SU-DHL-6 (cell line): ENCODE data around the gene DPM3.
A peak's percentile ranks its signal among the peaks of the same experiment; 100 is the strongest.

Source experiments
- H2AFZ ChIP-seq: fragments of 200-600 bp; sonication (generic); 2 replicates; pipeline ENCODE4 v1.6.1; 2014; ENCODE audit warnings: low read depth, mild to moderate bottlenecking, moderate library complexity, mixed read lengths, antibody characterized with exemption, low read length; ENCODE audit not compliant: severe bottlenecking
- H3F3A ChIP-seq: fragments of 200-600 bp; shearing (Covaris generic); 2 replicates; pipeline ENCODE4 v1.6.0; 2016; ENCODE audit warnings: antibody characterized with exemption, mild to moderate bottlenecking; ENCODE audit not compliant: insufficient read depth
- H3K27ac ChIP-seq: fragments of 200-600 bp; sonication (generic); 2 replicates; pipeline ENCODE4 v1.5.1; 2016; ENCODE audit warnings: low read depth, mild to moderate bottlenecking, low read length, moderate library complexity, mixed read lengths
- H3K27me3 ChIP-seq: fragments of 200-600 bp; sonication (generic), shearing (Covaris generic); 2 replicates; pipeline ENCODE4 v1.6.0; 2014; ENCODE audit warnings: mild to moderate bottlenecking, low read length
- H3K36me3 ChIP-seq: fragments of 200-600 bp; sonication (generic); 2 replicates; pipeline ENCODE4 v1.6.1; 2014; ENCODE audit warnings: mild to moderate bottlenecking, low read length, mixed read lengths
- H3K4me2 ChIP-seq: fragments of 300-600, 200-600 bp; shearing (Covaris generic), sonication (generic); 2 replicates; pipeline ENCODE4 v1.6.0; 2014; ENCODE audit warnings: low read length, low read depth, mild to moderate bottlenecking; ENCODE audit not compliant: poor library complexity, severe bottlenecking
- H3K4me3 ChIP-seq: fragments of 200-600 bp; sonication (generic); 2 replicates; pipeline ENCODE4 v1.5.1; 2014; ENCODE audit warnings: antibody characterized with exemption, low read length, mild to moderate bottlenecking, mixed read lengths; ENCODE audit not compliant: insufficient read depth, poor library complexity, severe bottlenecking
- H3K79me2 ChIP-seq: fragments of 200-600 bp; sonication (generic); 2 replicates; pipeline ENCODE4 v1.6.1; 2014; ENCODE audit warnings: mild to moderate bottlenecking, low read length, moderate library complexity; ENCODE audit not compliant: insufficient read depth
- H3K9ac ChIP-seq: fragments of 200-600 bp; sonication (generic); 2 replicates; pipeline ENCODE4 v1.7.0; 2014; ENCODE audit warnings: mild to moderate bottlenecking, low read length
- H3K9me2 ChIP-seq: fragments of 200-600 bp; sonication (generic); replicated peaks from 2 replicates; pipeline ENCODE4 v1.6.1; 2014; ENCODE audit warnings: low read length; ENCODE audit not compliant: insufficient read depth
- H3K9me3 ChIP-seq: fragments of 200-600 bp; sonication (generic); 2 replicates; pipeline ENCODE4 v1.6.1; 2014; ENCODE audit warnings: low read length, mixed read lengths; ENCODE audit not compliant: insufficient read depth
- H4K20me1 ChIP-seq: fragments of 200-600 bp; sonication (generic); 2 replicates; pipeline ENCODE4 v1.6.1; 2014; ENCODE audit warnings: low read depth, mild to moderate bottlenecking, antibody characterized with exemption, low read length, moderate library complexity, mixed read lengths
- EZH2phosphoT487 ChIP-seq: fragments of 200-600 bp; sonication (generic), shearing (Covaris generic); conservative IDR thresholded peaks from 2 replicates; pipeline ENCODE4 v1.6.1; 2018; ENCODE audit warnings: mild to moderate bottlenecking, antibody characterized with exemption, low read length, moderate library complexity, mixed read lengths
- TF ChIP-seq, protein P1 (sequence below): fragments of 200-600 bp; sonication (generic); IDR thresholded peaks from one replicate; pipeline ENCODE4 v1.5.1; 2017; ENCODE audit warnings: antibody characterized with exemption, mild to moderate bottlenecking, low read length, moderate library complexity; ENCODE audit not compliant: insufficient read depth, poor library complexity, severe bottlenecking

Gene DPM3

DNA sequence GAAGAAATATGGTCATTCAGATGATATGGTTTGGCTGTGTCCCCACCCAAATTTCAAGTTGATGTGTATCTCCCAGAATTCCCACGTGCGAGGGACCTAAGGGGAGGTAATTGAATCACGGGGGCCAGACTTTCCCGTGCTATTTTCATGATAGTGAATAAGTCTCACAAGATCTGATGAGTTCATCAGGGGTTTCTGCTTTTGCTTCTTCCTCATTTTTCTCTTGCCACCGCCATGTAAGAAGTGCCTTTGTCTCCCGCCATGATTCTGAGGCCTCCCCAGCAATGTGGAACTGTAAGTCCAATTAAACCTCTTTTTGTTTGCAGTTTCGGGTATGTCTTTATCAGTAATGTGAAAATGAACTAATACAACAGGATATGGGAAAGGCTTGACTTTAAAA, 1.4 kb upstream of the DPM3 start:
- no peak overlapping the region for H3K4me3 ChIP-seq
- TF ChIP-seq EZH2phosphoT487 = no peak
- TF ChIP-seq, protein P1, sequence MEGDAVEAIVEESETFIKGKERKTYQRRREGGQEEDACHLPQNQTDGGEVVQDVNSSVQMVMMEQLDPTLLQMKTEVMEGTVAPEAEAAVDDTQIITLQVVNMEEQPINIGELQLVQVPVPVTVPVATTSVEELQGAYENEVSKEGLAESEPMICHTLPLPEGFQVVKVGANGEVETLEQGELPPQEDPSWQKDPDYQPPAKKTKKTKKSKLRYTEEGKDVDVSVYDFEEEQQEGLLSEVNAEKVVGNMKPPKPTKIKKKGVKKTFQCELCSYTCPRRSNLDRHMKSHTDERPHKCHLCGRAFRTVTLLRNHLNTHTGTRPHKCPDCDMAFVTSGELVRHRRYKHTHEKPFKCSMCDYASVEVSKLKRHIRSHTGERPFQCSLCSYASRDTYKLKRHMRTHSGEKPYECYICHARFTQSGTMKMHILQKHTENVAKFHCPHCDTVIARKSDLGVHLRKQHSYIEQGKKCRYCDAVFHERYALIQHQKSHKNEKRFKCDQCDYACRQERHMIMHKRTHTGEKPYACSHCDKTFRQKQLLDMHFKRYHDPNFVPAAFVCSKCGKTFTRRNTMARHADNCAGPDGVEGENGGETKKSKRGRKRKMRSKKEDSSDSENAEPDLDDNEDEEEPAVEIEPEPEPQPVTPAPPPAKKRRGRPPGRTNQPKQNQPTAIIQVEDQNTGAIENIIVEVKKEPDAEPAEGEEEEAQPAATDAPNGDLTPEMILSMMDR = no peak
- no peaks in the 10 kb centered on the region for H4K20me1 ChIP-seq
- H3K9me3 ChIP-seq = no peaks in the 10 kb centered on the region
- H3K9me2 ChIP-seq = no peaks in the 10 kb centered on the region
- H3K27me3 ChIP-seq = no peaks in the 10 kb centered on the region
- H3K4me2 ChIP-seq = no peak overlapping the region
- peaks cover 13% of the 10 kb centered on the region for H3F3A ChIP-seq
- H3K79me2 ChIP-seq = peaks cover 8% of the 10 kb centered on the region; the same call in 1 of the 2 replicates
- no peak overlapping the region for H2AFZ ChIP-seq
- H3K36me3 ChIP-seq = no peaks in the 10 kb centered on the region
- no peak overlapping the region for H3K27ac ChIP-seq
- no peak overlapping the region for H3K9ac ChIP-seq

DNA sequence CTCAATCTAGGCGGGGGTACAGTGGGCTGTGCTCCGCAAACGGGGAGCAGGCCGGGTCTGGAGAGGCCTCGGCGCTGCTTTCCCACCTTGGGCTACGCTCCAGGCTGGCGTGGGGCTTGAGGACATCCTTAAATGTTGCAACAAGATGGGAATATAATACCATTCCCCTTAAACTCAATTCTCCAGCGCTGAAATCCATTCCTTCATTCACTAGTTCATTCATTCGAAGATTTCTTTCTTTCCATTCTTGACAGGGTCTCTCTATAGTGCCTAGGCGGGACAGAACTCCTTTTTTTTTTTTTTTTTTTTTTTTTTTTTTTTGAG, 261 bp upstream of the DPM3 start:
- Histone ChIP-seq H3F3A (peaks cover 15% of the 10 kb centered on the region), H3K27me3 (no peaks in the 10 kb centered on the region), H3K4me2 (peak overlapping the region; percentile 63), H3K79me2 (peaks cover 8% of the 10 kb centered on the region; the same call in 1 of the 2 replicates), H3K4me3 (peak overlapping the region; percentile 90), H3K36me3 (no peaks in the 10 kb centered on the region), H2AFZ (peak overlapping the region; percentile 75), H3K27ac (no peak overlapping the region), H3K9me3 (no peaks in the 10 kb centered on the region), H3K9ac (peak overlapping the region; percentile 87), H4K20me1 (no peaks in the 10 kb centered on the region), H3K9me2 (no peaks in the 10 kb centered on the region)
- no peak for TF ChIP-seq EZH2phosphoT487
- TF ChIP-seq, protein P1 = no peak

DNA sequence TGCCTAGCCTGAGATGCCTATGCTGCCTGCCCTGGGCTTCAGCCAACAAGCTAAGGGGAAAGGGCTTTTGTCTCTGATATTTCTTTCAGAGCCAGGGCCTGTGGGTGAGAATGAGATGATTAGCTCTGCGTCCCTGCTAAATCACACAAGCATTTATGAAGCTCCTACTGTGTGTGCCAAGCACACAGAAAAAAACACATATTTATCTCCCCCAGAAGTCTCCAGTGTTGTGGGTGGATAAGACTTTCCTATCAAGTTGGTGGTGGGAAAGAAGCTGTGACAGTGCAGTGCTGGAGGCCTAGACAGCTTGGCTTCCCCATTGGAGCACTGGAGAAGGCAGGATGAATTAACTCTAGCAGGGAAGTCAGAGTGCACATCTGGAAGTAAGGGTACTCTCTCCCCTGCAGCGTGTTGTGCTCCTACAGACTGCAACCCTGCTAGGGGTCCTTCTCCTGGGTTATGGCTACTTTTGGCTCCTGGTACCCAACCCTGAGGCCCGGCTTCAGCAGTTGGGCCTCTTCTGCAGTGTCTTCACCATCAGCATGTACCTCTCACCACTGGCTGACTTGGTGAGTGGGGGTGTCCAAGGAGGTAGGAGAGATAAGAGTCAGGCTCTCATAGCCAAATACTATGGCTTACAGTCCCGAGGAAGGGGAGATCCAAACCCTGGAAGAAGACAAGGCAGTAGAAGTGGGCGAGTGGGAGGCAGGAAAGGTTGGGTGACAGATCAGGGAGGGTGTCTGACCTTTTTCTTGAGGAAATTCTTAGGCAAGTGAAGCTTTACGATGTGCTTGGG, 3.0 kb downstream of the DPM3 start:
- Histone ChIP-seq H3K9me3 (no peaks in the 10 kb centered on the region), H3K79me2 (peaks cover 8% of the 10 kb centered on the region; the same call in 1 of the 2 replicates), H3K9ac (peak overlapping the region; percentile 78), H3K4me3 (no peak overlapping the region), H4K20me1 (no peaks in the 10 kb centered on the region), H3K4me2 (peak overlapping the region; percentile 76), H3K9me2 (no peaks in the 10 kb centered on the region), H3F3A (peaks cover 24% of the 10 kb centered on the region), H3K36me3 (no peaks in the 10 kb centered on the region), H3K27me3 (no peaks in the 10 kb centered on the region), H3K27ac (peak overlapping the region; percentile 74), H2AFZ (no peak overlapping the region)
- TF ChIP-seq EZH2phosphoT487 = no peak
- TF ChIP-seq, protein P1 = no peak
